HepG2 (cell line): ENCODE results near the gene LMBRD2. TPM values are rescaled to one million over a fixed set of nuclear protein-coding genes. Genes with fewer than 3 reads are reported as not detected.
A peak's percentile ranks its signal among the peaks of the same experiment; 100 is the strongest.

Experiments
- ATF7-NPFF ChIP-seq: sonication (generic); formaldehyde crosslinking; IDR thresholded peaks from 2 replicates; pipeline ENCODE4 v1.8.1; 2023; ENCODE audit warnings: mild to moderate bottlenecking, low read depth, missing genetic modification reagents, moderate library complexity
- BCL3 ChIP-seq: sonication (generic); formaldehyde crosslinking; IDR thresholded peaks from 2 replicates; pipeline ENCODE4 v1.5.1; 2020; ENCODE audit warnings: mild to moderate bottlenecking, missing genetic modification reagents, moderate library complexity
- CHD2 ChIP-seq: IDR thresholded peaks from 2 replicates; pipeline ENCODE4 v1.6.1; 2011; ENCODE audit warnings: low read depth, low read length, improper control_type of control experiment
- EHMT2 ChIP-seq: fragments of 200-600 bp; sonication (generic); IDR thresholded peaks from 2 replicates; pipeline ENCODE4 v1.7.0; 2017; ENCODE audit warnings: antibody characterized with exemption, low read depth, low read length, borderline replicate concordance
- FLYWCH1 ChIP-seq: sonication (generic); formaldehyde crosslinking; IDR thresholded peaks from 2 replicates; pipeline ENCODE4 v1.8.1; 2023; ENCODE audit warnings: mild to moderate bottlenecking, missing genetic modification reagents
- HMG20B ChIP-seq: conservative IDR thresholded peaks from 2 replicates; pipeline ENCODE4 v1.6.1; 2016; ENCODE audit warnings: missing genetic modification reagents, missing compliant biosample characterization
- NFE2 ChIP-seq: sonication (generic); formaldehyde crosslinking; IDR thresholded peaks from 2 replicates; pipeline ENCODE4 v1.4.0; 2020; ENCODE audit warnings: missing genetic modification reagents
- NFYB ChIP-seq: sonication (generic); formaldehyde crosslinking; IDR thresholded peaks from 2 replicates; pipeline ENCODE4 v1.4.0; 2020; ENCODE audit warnings: missing genetic modification reagents
- PAWR ChIP-seq: sonication (generic); formaldehyde crosslinking; IDR thresholded peaks from 2 replicates; pipeline ENCODE4 v1.4.0; 2020; ENCODE audit warnings: missing genetic modification reagents, mild to moderate bottlenecking, borderline replicate concordance
- POLR2AphosphoS5 ChIP-seq: IDR thresholded peaks from 2 replicates; pipeline ENCODE4 v1.6.1; 2012; ENCODE audit warnings: low read depth, low read length
- RBM22 ChIP-seq: fragments of 200-400 bp; formaldehyde crosslinking; optimal IDR thresholded peaks from 2 replicates; pipeline ENCODE3; 2017; ENCODE audit warnings: mild to moderate bottlenecking, low read length, moderate library complexity
- RCOR2 ChIP-seq: IDR thresholded peaks from 2 replicates; pipeline ENCODE4 v1.6.1; 2016; ENCODE audit warnings: missing biosample characterization, missing genetic modification reagents
- STAT6 ChIP-seq: sonication (generic); formaldehyde crosslinking; IDR thresholded peaks from 2 replicates; pipeline ENCODE4 v1.4.0; 2020; ENCODE audit warnings: missing genetic modification reagents, mild to moderate bottlenecking, borderline replicate concordance
- ZFX ChIP-seq: sonication (generic); formaldehyde crosslinking; IDR thresholded peaks from 2 replicates; pipeline ENCODE4 v1.4.0; 2020; ENCODE audit warnings: mild to moderate bottlenecking, low read depth, missing genetic modification reagents, moderate library complexity
- ZNF224 ChIP-seq: sonication (generic); formaldehyde crosslinking; IDR thresholded peaks from 2 replicates; pipeline ENCODE4 v1.5.0; 2020; ENCODE audit warnings: mild to moderate bottlenecking, missing genetic modification reagents
- ZNF383 ChIP-seq: sonication (generic); formaldehyde crosslinking; IDR thresholded peaks from 2 replicates; pipeline ENCODE4 v1.4.0; 2020; ENCODE audit warnings: missing genetic modification reagents, mild to moderate bottlenecking, borderline replicate concordance
- ZNF484 ChIP-seq: sonication (generic); formaldehyde crosslinking; IDR thresholded peaks from 2 replicates; pipeline ENCODE4 v1.5.1; 2020; ENCODE audit warnings: mild to moderate bottlenecking, low read depth, missing genetic modification reagents, borderline replicate concordance
- ZNF7 ChIP-seq: IDR thresholded peaks from 2 replicates; pipeline ENCODE4 v1.6.1; 2016; ENCODE audit warnings: missing biosample characterization, missing genetic modification reagents
- ZNF720 ChIP-seq: sonication (generic); formaldehyde crosslinking; IDR thresholded peaks from 2 replicates; pipeline ENCODE4 v1.4.0; 2020; ENCODE audit warnings: missing genetic modification reagents
- ZNF772 ChIP-seq: sonication (generic); formaldehyde crosslinking; IDR thresholded peaks from 2 replicates; pipeline ENCODE4 v1.5.0; 2020; ENCODE audit warnings: mild to moderate bottlenecking, missing genetic modification reagents
- ZNF777 ChIP-seq: sonication (generic); formaldehyde crosslinking; IDR thresholded peaks from 2 replicates; pipeline ENCODE4 v1.4.0; 2020; ENCODE audit warnings: missing genetic modification reagents
- ZNF850 ChIP-seq: sonication (generic); formaldehyde crosslinking; conservative IDR thresholded peaks from 2 replicates; pipeline ENCODE4 v1.9.0; 2021; ENCODE audit warnings: mild to moderate bottlenecking, missing genetic modification reagents
- ZSCAN29 ChIP-seq: sonication (generic); formaldehyde crosslinking; conservative IDR thresholded peaks from 2 replicates; pipeline ENCODE4 v1.4.0; 2020; ENCODE audit warnings: mild to moderate bottlenecking, missing genetic modification reagents
- ZUFSP ChIP-seq: sonication (generic); formaldehyde crosslinking; IDR thresholded peaks from 2 replicates; pipeline ENCODE4 v1.9.0; 2021; ENCODE audit warnings: missing genetic modification reagents, mild to moderate bottlenecking, borderline replicate concordance
- polyA plus RNA-seq, 8 experiments: library from polyadenylated mRNA; depleted of rRNA in 3 of 8; stranded (reverse) in 7 of 8; unstranded in 1 of 8; fragments of >200 nt; fragmentation: Illumina TruSeq in 4 of 8; extraction: Trizol in 4 of 8; gene quantifications; 2 replicates each; pipeline versions ENCODE4 v1.2.1 to v1.2.3, GENCODE V29; 2011 to 2016; ENCODE audit warnings: low read depth in 4 of 8, missing spikeins in 1 of 8, mixed read lengths in 1 of 8; ENCODE audit not compliant: insufficient read depth in 1 of 8
- total RNA-seq, 5 experiments: library from RNA; depleted of rRNA; stranded (reverse); fragments of >200 nt; fragmentation: Illumina TruSeq; extraction: Trizol; gene quantifications; 2 replicates each; pipeline ENCODE4 v1.2.3, GENCODE V29; 2016; ENCODE audit warnings: low read depth in 1 of 5
- TF ChIP-seq, protein P1 (sequence below): sonication (generic); formaldehyde crosslinking; IDR thresholded peaks from 2 replicates; pipeline ENCODE4 v1.5.0; 2020; ENCODE audit warnings: missing genetic modification reagents

The LMBRD2 gene
- total and polyA plus RNA-seq, 2 of the 13 experiments (the other 11 are each of a cell fraction or from before 2014, with no cell fraction given) = 2.0 to 4.7 TPM

- no peak for TF ChIP-seq ZNF772 (CRISPR knock-in tag)
- TF ChIP-seq, protein P1, sequence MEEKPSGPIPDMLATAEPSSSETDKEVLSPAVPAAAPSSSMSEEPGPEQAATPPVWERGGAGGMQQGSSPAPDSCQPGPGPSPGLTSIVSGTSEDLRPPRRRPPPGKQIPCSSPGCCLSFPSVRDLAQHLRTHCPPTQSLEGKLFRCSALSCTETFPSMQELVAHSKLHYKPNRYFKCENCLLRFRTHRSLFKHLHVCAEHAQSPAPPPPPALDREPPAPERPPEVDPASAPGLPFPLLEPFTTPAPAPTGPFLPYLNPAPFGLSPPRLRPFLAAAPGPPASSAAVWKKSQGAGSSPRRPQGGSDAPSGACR (CRISPR knock-in tag) = no peak
- TF ChIP-seq HMG20B = no peak
- TF ChIP-seq ZNF224 (CRISPR knock-in tag) = no peak
- TF ChIP-seq ZNF777 (CRISPR knock-in tag) = no peak
- no peak for TF ChIP-seq ZNF7
- no peak for TF ChIP-seq RBM22
- TF ChIP-seq ZNF850 (CRISPR knock-in tag) = 0 out of 2 replicates have a peak, but pooled peaks have one; percentile 55
- no peak for TF ChIP-seq ZNF484 (CRISPR knock-in tag)
- no peak for TF ChIP-seq NFE2 (CRISPR knock-in tag)
- TF ChIP-seq EHMT2 = no peak
- TF ChIP-seq ATF7-NPFF (CRISPR knock-in tag) = no peak
- 0 out of 2 replicates have a peak, but pooled peaks have one; percentile 38 for TF ChIP-seq ZSCAN29 (CRISPR knock-in tag)
- no peak for TF ChIP-seq ZNF720 (CRISPR knock-in tag)
- peak; percentile 74; the same call in 1 of the 2 replicates for TF ChIP-seq ZFX (CRISPR knock-in tag)
- no peak for TF ChIP-seq NFYB (CRISPR knock-in tag)
- TF ChIP-seq ZUFSP (CRISPR knock-in tag) = no peak
- TF ChIP-seq FLYWCH1 = no peak
- 0 out of 2 replicates have a peak, but pooled peaks have one; percentile 19 for TF ChIP-seq RCOR2 (CRISPR knock-in tag)
- no peak for TF ChIP-seq ZNF383
- TF ChIP-seq POLR2AphosphoS5 = peak; percentile 71
- peak; percentile 64; the same call in 1 of the 2 replicates for TF ChIP-seq BCL3 (CRISPR knock-in tag)
- no peak for TF ChIP-seq PAWR (CRISPR knock-in tag)
- TF ChIP-seq STAT6 (CRISPR knock-in tag) = no peak
- TF ChIP-seq CHD2 = no peak
Observed at GRCh38 chr5:36138900-36139683, 12.6 kb downstream of the LMBRD2 start (continued).
